ENCODE measurements around the gene CPVL. TPM values are rescaled to one million over a fixed set of nuclear protein-coding genes. Genes with fewer than 3 reads are reported as not detected.

Gene CPVL
- total RNA-seq, 3 donors from 2014 or later (not counting 1 experiment from before 2014, with no cell fraction given), result 4.9 to 11.6 (median 9.8) TPM

GRCh38 chr7:29102558-29103151 is 43.7 kb downstream of the CPVL start:
- Histone ChIP-seq H3K27me3 (ENCODE audit: control insufficient read depth, insufficient read depth, low read length) (no peaks in the 10 kb centered on the region), H3K27ac (ENCODE audit: low read length) (no peak overlapping the region), H3K9me3 (ENCODE audit: control insufficient read depth, insufficient read depth, low read length) (no peaks in the 10 kb centered on the region), H3K36me3 (ENCODE audit: control insufficient read depth, insufficient read depth, low read length) (no peaks in the 10 kb centered on the region), H3K4me3 (ENCODE audit: low read length) (no peak overlapping the region), H3K4me1 (ENCODE audit: control insufficient read depth, insufficient read depth, low read length) (no peaks in the 10 kb centered on the region)
- ATAC-seq (peak in 2 of 3 donors; percentile 63 to 72), DNase-seq (peak; percentile 21 to 40)
- peak; percentile 63 for TF ChIP-seq CTCF (IDR thresholded peaks at IDR 0.05)
- Mint-ChIP-seq H3K9me3 (no peaks in the 10 kb centered on the region), H3K4me1 (peaks cover 5 to 9% of the 10 kb centered on the region in 2 donors), H3K36me3 (no peaks in the 10 kb centered on the region), H3K4me3 (no peak overlapping the region), H3K27ac (no peak overlapping the region), H3K27me3 (ENCODE audit: low read depth in 2 of 2) (no peaks in the 10 kb centered on the region)
- intact Hi-C loops (cut with micrococcal nuclease), result loop anchor here (1.0 kb wide), 3 partner anchors 146 to 180 kb away; no protein-coding TSS in a partner anchor
- 3% methylated on average over 6 of the region's 7 CpGs for WGBS (ENCODE audit: insufficient coverage)

- intact Hi-C loops (cut with micrococcal nuclease), result no loop called here
- H3K9me3 ChIP-seq (ENCODE audit: control insufficient read depth, insufficient read depth, low read length), result no peaks in the 10 kb centered on the region
- H3K27me3 Mint-ChIP-seq (ENCODE audit: low read depth in 2 of 2), result no peaks in the 10 kb centered on the region
Observed at GRCh38 chr7:29100924-29101323, 45.4 kb downstream of the CPVL start.

GRCh38 chr7:29099896-29100847 is 46.2 kb downstream of the CPVL start:
- no peak overlapping the region for H3K4me3 ChIP-seq (ENCODE audit: low read length)
- no peaks in the 10 kb centered on the region for H3K36me3 ChIP-seq (ENCODE audit: control insufficient read depth, insufficient read depth, low read length)
- no peaks in the 10 kb centered on the region for H3K9me3 ChIP-seq (ENCODE audit: control insufficient read depth, insufficient read depth, low read length)
- no peaks in the 10 kb centered on the region for H3K27me3 ChIP-seq (ENCODE audit: control insufficient read depth, insufficient read depth, low read length)
- Mint-ChIP-seq H3K27me3 (ENCODE audit: low read depth in 2 of 2) (no peaks in the 10 kb centered on the region), H3K9me3 (no peaks in the 10 kb centered on the region), H3K27ac (no peak overlapping the region), H3K4me1 (peaks cover 5 to 9% of the 10 kb centered on the region in 2 donors), H3K4me3 (no peak overlapping the region), H3K36me3 (no peaks in the 10 kb centered on the region)
- H3K4me1 ChIP-seq (ENCODE audit: control insufficient read depth, insufficient read depth, low read length), result no peaks in the 10 kb centered on the region
- intact Hi-C loops (cut with micrococcal nuclease), result no loop called here
- H3K27ac ChIP-seq (ENCODE audit: low read length), result no peak overlapping the region
- DNase-seq, result no peak
- no peak for ATAC-seq
- TF ChIP-seq CTCF (IDR thresholded peaks at IDR 0.05), result no peak
- 100% methylated on average over 4 of the region's 5 CpGs for WGBS (ENCODE audit: insufficient coverage)

More at GRCh38 chr7:29100924-29101323, 45.4 kb downstream of the CPVL start:
- no peak for TF ChIP-seq CTCF (IDR thresholded peaks at IDR 0.05)
- H3K36me3 Mint-ChIP-seq, result no peaks in the 10 kb centered on the region
- WGBS (ENCODE audit: insufficient coverage), result no CpG with 5 or more reads among the region's 1 CpG
- H3K4me3 ChIP-seq (ENCODE audit: low read length), result no peak overlapping the region
- H3K4me1 ChIP-seq (ENCODE audit: control insufficient read depth, insufficient read depth, low read length), result no peaks in the 10 kb centered on the region
- H3K36me3 ChIP-seq (ENCODE audit: control insufficient read depth, insufficient read depth, low read length), result no peaks in the 10 kb centered on the region
- DNase-seq (no peak), ATAC-seq (no peak)
- H3K9me3 Mint-ChIP-seq, result no peaks in the 10 kb centered on the region
- H3K4me3 Mint-ChIP-seq, result no peak overlapping the region
- H3K27me3 ChIP-seq (ENCODE audit: control insufficient read depth, insufficient read depth, low read length), result no peaks in the 10 kb centered on the region
- no peak overlapping the region for H3K27ac Mint-ChIP-seq
- H3K27ac ChIP-seq (ENCODE audit: low read length), result no peak overlapping the region
- peaks cover 5 to 9% of the 10 kb centered on the region in 2 donors for H3K4me1 Mint-ChIP-seq

Measured in natural killer cell (primary cell).